Fibroblast of skin of abdomen (primary cell): ENCODE data around the gene NPLOC4. TPM values are rescaled to one million over a fixed set of nuclear protein-coding genes. Genes with fewer than 3 reads are reported as not detected.
A peak's percentile ranks its signal among the peaks of the same experiment; 100 is the strongest.

ENCODE experiments used
- DNase-seq: peaks from one replicate; pipeline ENCODE4 v3.0.0-alpha.2; 2013
- polyA plus RNA-seq, 2 experiments: library from polyadenylated mRNA; unstranded; fragments of 120-200 nt; gene quantifications; one replicate each; pipeline ENCODE4 v1.2.1, GENCODE V29; 2013; ENCODE audit not compliant: insufficient read length in 2 of 2

Gene NPLOC4
- 66.7 TPM for polyA plus RNA-seq (2013, experiment 1 of 2; ENCODE audit: insufficient read length)
- polyA plus RNA-seq (2013, experiment 2 of 2; ENCODE audit: insufficient read length): 65.0 TPM

- peak; percentile 83 for DNase-seq
These were observed at the start of gene NPLOC4, which contains the start of gene TSPAN10 for GRCh38 chr17:81636505-81637288. NPLOC4 (minus strand) TSS chr17:81637112; CDS start chr17:81636930, 182 bp downstream. TSPAN10 (plus strand) TSS chr17:81637196; CDS start chr17:81642413, 5,217 bp downstream.

GRCh38 chr17:81686614-81687013 lies 49.7 kb upstream of the NPLOC4 start:
- no peak for DNase-seq

- peak; percentile 56 for DNase-seq
These were observed 48.2 kb upstream of the NPLOC4 start for GRCh38 chr17:81685108-81685507.

- no peak for DNase-seq
These were observed 47.6 kb upstream of the NPLOC4 start for GRCh38 chr17:81684442-81684911.

- peak; percentile 99 for DNase-seq
These were observed 46.9 kb upstream of the NPLOC4 start, which contains the start of the genes ARL16 and HGS for GRCh38 chr17:81683584-81684441. ARL16 (minus strand) TSS chr17:81683797; CDS start chr17:81683753, 44 bp downstream. HGS (plus strand) TSS chr17:81684011; CDS start chr17:81684067, 56 bp downstream.

GRCh38 chr17:81683208-81683583 lies 46.3 kb upstream of the NPLOC4 start:
- DNase-seq: no peak

GRCh38 chr17:81682565-81683207 lies 45.8 kb upstream of the NPLOC4 start:
- DNase-seq: peak; percentile 13

- DNase-seq: no peak
These were observed 44.8 kb upstream of the NPLOC4 start for GRCh38 chr17:81681672-81682071.

GRCh38 chr17:81680150-81680549 lies 43.2 kb upstream of the NPLOC4 start:
- DNase-seq: no peak

- no peak for DNase-seq
These were observed 40.0 kb upstream of the NPLOC4 start for GRCh38 chr17:81676906-81677305.

GRCh38 chr17:81675515-81676221 lies 38.8 kb upstream of the NPLOC4 start:
- DNase-seq: peak; percentile 22

GRCh38 chr17:81673561-81674258 lies 36.8 kb upstream of the NPLOC4 start:
- DNase-seq: no peak

GRCh38 chr17:81672954-81673353 lies 36.0 kb upstream of the NPLOC4 start:
- no peak for DNase-seq

- DNase-seq: no peak
These were observed 35.6 kb upstream of the NPLOC4 start for GRCh38 chr17:81672504-81672903.

- no peak for DNase-seq
These were observed 30.8 kb upstream of the NPLOC4 start for GRCh38 chr17:81667754-81668153.

- peak; percentile 97 for DNase-seq
These were observed 29.7 kb upstream of the NPLOC4 start, which contains the start of the genes CCDC137 and OXLD1 for GRCh38 chr17:81666342-81667191. CCDC137 (plus strand) TSS chr17:81666737; CDS start chr17:81666767, 30 bp downstream. OXLD1 (minus strand) TSS chr17:81666605; CDS start chr17:81666577, 28 bp downstream.

- DNase-seq: no peak
These were observed 29.1 kb upstream of the NPLOC4 start for GRCh38 chr17:81666092-81666341.

- peak; percentile 17 for DNase-seq
These were observed 28.5 kb upstream of the NPLOC4 start for GRCh38 chr17:81665205-81666091.

- no peak for DNase-seq
These were observed 27.1 kb upstream of the NPLOC4 start for GRCh38 chr17:81664051-81664470.
